ENCODE results near the gene LMF2. TPM values are rescaled to one million over a fixed set of nuclear protein-coding genes. Genes with fewer than 3 reads are reported as not detected.
A peak's percentile ranks its signal among the peaks of the same experiment; 100 is the strongest.

Gene LMF2
- total RNA-seq, 2 experiments from 2014 or later = 62.1 to 63.8 TPM

DNA sequence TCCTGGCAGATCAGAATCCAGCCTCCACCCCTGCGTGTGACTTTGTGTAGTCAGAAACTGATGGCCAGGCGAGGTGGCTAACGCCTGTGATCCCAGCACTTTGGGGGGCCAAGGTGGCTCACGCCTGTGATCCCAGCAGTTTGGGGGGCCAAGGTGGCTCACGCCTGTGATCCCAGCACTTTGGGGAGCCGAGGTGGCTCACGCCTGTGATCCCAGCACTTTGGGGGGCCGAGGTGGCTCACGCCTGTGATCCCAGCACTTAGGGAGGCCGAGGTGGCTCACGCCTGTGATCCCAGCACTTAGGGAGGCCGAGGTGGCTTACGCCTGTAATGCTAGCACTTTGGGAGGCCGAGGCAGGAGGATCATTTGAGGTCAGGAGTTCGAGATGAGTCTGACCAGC is 5.7 kb upstream of the LMF2 start:
- H3K27ac Mint-ChIP-seq = no peak overlapping the region
- DNase-seq = no peak
- no peak overlapping the region for H3K4me3 Mint-ChIP-seq
- peaks cover 32% of the 10 kb centered on the region for H3K36me3 Mint-ChIP-seq
- ChIA-PET POLR2A (interaction anchor here (2.2 kb wide), 1 partner anchor 12 kb away, joined by 12 read pairs; the partner anchor contains the start of gene SCO2), CTCF (interaction anchor here (1.0 to 3.3 kb wide), 3 partner anchors 9 to 15 kb away, joined by 3 to 17 read pairs (median 5); partner anchors contain the start of gene SCO2)
- H3K27me3 Mint-ChIP-seq = no peaks in the 10 kb centered on the region
- peaks cover 32% of the 10 kb centered on the region for H3K4me1 Mint-ChIP-seq (ENCODE audit: low read depth)
- H3K9me3 Mint-ChIP-seq = no peaks in the 10 kb centered on the region
- intact Hi-C loops (cut with micrococcal nuclease) = no loop called here

DNA sequence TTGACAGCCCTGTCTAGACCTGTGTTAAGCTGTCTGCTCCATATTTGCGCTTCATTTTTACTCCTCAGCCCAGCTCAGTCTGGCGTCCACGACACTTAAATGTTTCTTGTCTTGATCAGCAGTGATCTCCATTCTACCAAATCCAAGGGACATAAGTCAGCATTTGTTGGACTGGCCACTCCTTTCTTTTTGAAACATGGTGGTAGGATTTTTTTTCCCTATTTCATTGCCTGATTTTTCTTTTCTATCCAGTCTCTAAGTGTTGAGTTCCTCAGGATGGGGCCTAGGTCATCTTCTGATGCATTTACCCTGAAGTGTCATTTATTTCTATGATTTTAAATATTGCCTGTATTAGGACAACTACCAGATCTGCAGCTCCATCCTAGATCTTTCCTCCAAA is 1.4 kb upstream of the LMF2 start:
- Mint-ChIP-seq H3K27me3 (no peaks in the 10 kb centered on the region), H3K4me1 (ENCODE audit: low read depth) (peaks cover 20% of the 10 kb centered on the region), H3K27ac (peak overlapping the region; percentile 97), H3K9me3 (no peaks in the 10 kb centered on the region), H3K4me3 (peak overlapping the region; percentile 84), H3K36me3 (peaks cover 21% of the 10 kb centered on the region)
- intact Hi-C loops (cut with micrococcal nuclease) = loop anchor here (1.0 to 2.0 kb wide), 5 partner anchors 16 to 264 kb away; partner anchors contain the start of genes CHKB, SCO2, SYCE3 and TUBGCP6
- no peak for DNase-seq
- POLR2A ChIA-PET = interaction anchor here (0.7 to 5.8 kb wide), 11 partner anchors 9 to 258 kb away, joined by 3 to 101 read pairs (median 4); partner anchors contain the start of genes HDAC10 and SCO2
- CTCF ChIA-PET = interaction anchor here (1.0 to 4.4 kb wide), 8 partner anchors 10 to 167 kb away, joined by 3 to 94 read pairs (median 8); partner anchors contain the start of genes SCO2, SYCE3 and TYMP

DNA sequence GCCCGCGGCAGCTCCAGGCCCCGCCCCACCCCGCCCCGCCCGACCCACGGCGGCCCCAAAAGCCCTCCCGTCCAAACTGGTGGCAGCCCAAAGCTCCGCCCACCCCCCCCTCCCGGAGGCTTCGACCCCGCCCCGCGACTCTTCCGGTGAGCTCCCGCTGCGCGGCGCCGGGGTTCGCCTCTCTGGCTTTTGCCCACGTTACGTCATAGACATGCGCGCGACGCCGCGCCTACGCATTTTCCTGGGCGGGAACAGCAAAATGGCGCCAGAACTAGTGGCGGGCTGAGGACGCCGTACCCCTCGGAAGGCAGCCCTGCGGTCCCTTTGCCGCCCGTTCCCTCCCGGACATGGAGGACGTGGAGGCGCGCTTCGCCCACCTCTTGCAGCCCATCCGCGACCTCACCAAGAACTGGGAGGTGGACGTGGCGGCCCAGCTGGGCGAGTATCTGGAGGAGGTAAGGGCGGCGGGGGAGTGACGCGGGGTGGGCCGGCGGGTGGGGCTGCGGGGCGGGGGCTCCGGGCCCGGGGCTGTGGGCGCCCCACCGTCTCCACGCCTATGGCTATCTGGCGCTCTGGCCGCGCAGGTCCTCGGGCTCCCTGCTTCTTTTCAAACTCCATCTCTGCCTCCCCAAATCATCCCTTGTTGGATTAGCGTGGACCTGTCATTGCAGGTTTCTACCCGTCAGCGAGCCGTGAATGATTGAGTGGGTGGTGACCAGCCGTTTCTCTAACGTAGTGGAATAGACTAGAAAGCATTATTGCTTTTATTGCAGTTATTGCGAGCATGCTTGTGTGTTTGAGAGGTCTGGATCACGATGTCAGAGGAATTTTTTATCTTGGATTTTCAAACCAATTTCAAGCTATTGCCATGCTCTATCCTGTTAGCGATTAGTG is 736 bp upstream of the LMF2 start, which contains the start of gene NCAPH2:
NCAPH2 (plus strand) TSS at position 234 of the 894 bp plus-strand sequence; CDS start at position 348, 114 bp downstream.
- intact Hi-C loops (cut with micrococcal nuclease) = loop anchor here (1.0 to 2.0 kb wide), 7 partner anchors 17 to 263 kb away; partner anchors contain the start of genes CHKB, SBF1, SCO2 and SYCE3
- no peaks in the 10 kb centered on the region for H3K27me3 Mint-ChIP-seq
- H3K4me3 Mint-ChIP-seq = peak within 1 kb of the TSS; percentile 97
- peak within 1 kb of the TSS; percentile 97 for H3K27ac Mint-ChIP-seq
- H3K9me3 Mint-ChIP-seq = no peaks in the 10 kb centered on the region
- peaks cover 21% of the 10 kb centered on the region for H3K36me3 Mint-ChIP-seq
- POLR2A ChIA-PET = interaction anchor here (0.6 to 5.8 kb wide), 20 partner anchors 9 to 264 kb away, joined by 3 to 101 read pairs (median 4); partner anchors contain the start of genes ARSA, HDAC10 and SCO2
- peaks cover 20% of the 10 kb centered on the region for H3K4me1 Mint-ChIP-seq (ENCODE audit: low read depth)
- CTCF ChIA-PET = interaction anchor here (0.5 to 4.4 kb wide), 13 partner anchors 10 to 267 kb away, joined by 3 to 94 read pairs (median 4); partner anchors contain the start of genes SCO2, SYCE3 and TYMP
- peak; percentile 99 for DNase-seq

DNA sequence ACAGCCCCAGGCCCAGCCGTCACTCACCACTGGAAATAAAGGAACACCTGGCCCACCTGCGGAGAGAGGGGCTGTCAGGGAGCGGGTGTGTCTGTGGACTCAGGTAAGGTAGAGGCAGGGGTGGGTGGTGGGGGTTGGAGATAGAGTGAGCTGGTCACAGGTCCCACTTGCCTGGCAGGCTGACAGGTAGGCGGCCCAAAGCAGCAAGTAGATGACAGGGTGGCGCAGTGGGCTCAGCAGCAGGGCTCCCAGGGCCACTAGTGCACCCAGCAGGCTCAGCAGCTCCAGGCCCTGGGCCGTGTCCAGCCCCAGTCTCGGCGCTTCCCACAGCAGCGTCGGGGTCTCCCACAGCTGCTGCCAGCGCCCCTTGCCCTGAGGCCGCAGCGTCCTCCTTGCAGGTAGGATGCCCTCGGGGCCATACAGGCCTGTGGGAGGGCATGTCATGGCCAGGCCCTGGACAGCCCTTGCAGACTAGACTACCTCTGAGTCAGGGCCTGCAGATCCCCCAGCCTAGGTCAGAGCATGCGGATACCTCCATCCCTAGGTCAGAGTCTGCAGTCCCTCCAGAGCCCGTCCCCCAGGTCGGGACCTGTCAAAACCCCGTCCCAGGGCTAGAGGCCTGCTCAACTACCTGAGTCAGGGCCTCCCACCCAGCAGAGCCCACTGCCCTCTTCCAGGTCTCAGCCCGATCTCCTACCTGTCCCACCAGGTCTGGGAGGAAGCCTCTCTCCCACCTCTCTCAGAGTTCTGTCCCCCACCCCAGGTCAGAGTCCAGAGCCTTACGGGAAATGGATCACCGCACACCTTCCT is 686 bp downstream of the LMF2 start:
- H3K4me1 Mint-ChIP-seq (ENCODE audit: low read depth) = peaks cover 10% of the 10 kb centered on the region
- peaks cover 12% of the 10 kb centered on the region for H3K36me3 Mint-ChIP-seq
- peak overlapping the region; percentile 87 for H3K27ac Mint-ChIP-seq
- POLR2A ChIA-PET = interaction anchor here (2.6 to 5.8 kb wide), 2 partner anchors 11 to 19 kb away, joined by 6 to 101 read pairs; partner anchors contain the start of gene SCO2
- no peak for DNase-seq
- H3K4me3 Mint-ChIP-seq = peak overlapping the region; percentile 97
- no peaks in the 10 kb centered on the region for H3K9me3 Mint-ChIP-seq
- no peaks in the 10 kb centered on the region for H3K27me3 Mint-ChIP-seq
- intact Hi-C loops (cut with micrococcal nuclease) = loop anchor here (1.0 to 2.0 kb wide), 2 partner anchors 32 to 113 kb away; partner anchors contain the start of gene SBF1
- CTCF ChIA-PET = interaction anchor here (3.9 to 4.4 kb wide), 2 partner anchors 8 to 18 kb away, joined by 24 to 94 read pairs; partner anchors contain the start of gene SCO2

DNA sequence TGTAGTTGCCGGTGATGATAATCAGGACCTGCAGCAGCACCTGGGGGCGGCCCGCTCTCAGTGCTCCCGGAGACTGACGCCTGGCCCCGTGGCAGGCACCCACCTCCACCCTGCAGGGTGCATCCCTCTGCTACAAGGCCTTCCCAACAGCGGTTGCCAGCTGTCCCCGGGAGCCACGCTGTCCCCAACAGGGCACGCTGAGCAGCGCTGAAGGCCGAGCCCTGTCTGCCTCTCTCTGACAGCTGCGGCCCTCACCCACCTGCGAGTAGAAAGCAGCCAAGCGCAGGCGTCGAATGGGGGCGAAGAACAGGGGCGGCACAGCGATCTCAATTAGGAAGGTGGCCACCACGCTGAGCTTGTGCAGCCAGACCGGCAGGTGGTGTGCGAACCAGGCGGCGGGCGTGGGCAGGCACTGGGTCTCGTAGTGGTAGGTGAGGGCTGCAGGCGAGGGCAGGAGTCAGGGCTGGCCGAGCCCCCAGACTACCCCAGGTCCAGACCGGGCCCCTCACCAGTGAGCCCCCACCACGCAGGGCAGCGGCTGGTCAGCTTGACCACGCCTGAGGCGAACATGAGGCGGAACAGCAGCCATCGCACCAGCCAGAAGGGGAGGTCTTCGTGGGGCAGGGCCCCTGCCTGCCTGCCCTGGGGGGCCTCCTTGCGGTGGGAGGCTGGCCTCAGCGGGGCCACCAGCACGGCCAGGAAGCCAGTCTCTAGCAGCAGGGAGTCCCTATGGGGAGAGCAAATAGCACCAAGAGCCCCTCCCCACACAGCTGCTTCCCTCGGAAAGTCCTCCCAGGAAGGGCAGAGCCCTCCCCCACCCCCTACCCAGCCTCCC is 1.5 kb downstream of the LMF2 start:
- POLR2A ChIA-PET = no interaction called here
- H3K4me1 Mint-ChIP-seq (ENCODE audit: low read depth) = peaks cover 10% of the 10 kb centered on the region
- DNase-seq = no peak
- intact Hi-C loops (cut with micrococcal nuclease) = loop anchor here (2.0 kb wide), 1 partner anchor 31 kb away; the partner anchor contains the start of gene SBF1
- H3K36me3 Mint-ChIP-seq = peaks cover 12% of the 10 kb centered on the region
- CTCF ChIA-PET = interaction anchor here (1.1 to 3.9 kb wide), 2 partner anchors 7 to 18 kb away, joined by 3 to 24 read pairs; no protein-coding TSS in a partner anchor
- peak overlapping the region; percentile 97 for H3K4me3 Mint-ChIP-seq
- no peak overlapping the region for H3K27ac Mint-ChIP-seq
- no peaks in the 10 kb centered on the region for H3K27me3 Mint-ChIP-seq
- no peaks in the 10 kb centered on the region for H3K9me3 Mint-ChIP-seq

DNA sequence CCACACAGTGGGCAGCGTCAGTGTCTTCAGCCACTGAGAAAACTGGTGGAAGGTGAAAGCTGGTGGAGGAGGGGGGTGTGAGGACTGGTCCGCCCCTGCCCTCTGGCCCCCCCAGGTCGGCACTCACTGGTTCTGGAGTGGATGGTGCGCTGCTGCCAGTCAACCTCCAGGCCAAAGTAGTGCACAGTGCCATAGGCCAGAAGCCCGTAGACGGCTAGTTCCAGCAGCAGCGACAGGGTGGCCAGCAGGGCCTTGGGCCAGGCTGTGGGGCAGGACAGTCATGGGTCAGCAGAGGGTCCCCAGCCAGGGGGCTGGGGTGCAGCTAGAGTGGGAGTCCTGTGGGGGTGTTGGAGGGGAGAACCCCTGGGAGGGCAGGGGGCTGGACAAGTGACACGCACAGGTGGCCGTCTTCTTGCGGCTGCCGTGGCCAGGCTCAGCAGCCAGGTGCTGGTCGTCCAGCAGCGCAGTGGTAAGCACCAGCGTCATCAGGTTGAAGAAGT is 2.2 kb downstream of the LMF2 start:
- DNase-seq = no peak
- Mint-ChIP-seq H3K36me3 (peaks cover 12% of the 10 kb centered on the region), H3K27ac (no peak overlapping the region), H3K9me3 (no peaks in the 10 kb centered on the region), H3K27me3 (no peaks in the 10 kb centered on the region), H3K4me1 (ENCODE audit: low read depth) (peaks cover 10% of the 10 kb centered on the region), H3K4me3 (no peak overlapping the region)
- CTCF ChIA-PET = interaction anchor here (0.6 to 1.1 kb wide), 2 partner anchors 19 to 149 kb away, joined by 3 to 4 read pairs; no protein-coding TSS in a partner anchor
- POLR2A ChIA-PET = no interaction called here
- intact Hi-C loops (cut with micrococcal nuclease) = no loop called here

DNA sequence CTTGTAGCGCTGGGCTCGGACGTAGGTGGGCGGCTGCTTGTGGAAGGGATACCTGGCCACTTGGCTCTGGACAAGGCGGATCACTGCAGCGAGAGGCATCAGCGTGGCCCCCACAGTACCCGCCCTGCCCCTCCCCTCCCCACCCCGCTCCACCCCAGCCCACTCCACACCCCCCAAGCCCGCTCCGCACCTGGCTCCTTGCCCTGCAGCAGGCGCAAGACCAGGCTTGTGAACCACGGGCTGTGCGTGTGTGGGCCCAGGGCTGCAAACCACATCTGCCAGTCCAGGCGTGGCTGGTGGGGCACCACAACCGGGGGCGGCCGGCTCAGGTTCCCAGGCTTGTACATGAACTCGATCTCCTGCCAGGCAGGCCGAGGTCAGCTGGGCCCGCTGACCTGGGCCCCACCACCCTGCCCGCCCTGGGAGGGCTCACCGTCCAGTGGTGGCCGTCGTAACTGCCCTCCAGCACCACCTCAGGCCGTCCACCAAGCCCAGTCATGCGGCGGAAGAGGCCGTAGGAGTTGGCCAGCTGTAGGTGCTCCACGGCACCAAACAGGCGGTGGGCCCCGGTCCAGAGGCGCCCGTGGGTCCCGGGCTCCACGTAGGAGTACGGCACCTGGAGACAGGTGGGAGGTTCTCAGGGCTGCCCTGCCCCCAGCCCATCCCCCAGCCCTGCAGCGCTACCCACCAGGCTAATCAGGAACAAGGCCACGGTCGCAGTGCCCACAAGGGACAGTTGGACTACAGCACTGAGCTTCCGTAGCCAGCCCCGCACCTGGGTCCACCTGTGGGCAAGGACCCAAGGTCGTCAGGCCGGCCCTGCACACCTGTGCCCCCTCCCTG is 2.9 kb downstream of the LMF2 start:
- POLR2A ChIA-PET = no interaction called here
- Mint-ChIP-seq H3K4me1 (ENCODE audit: low read depth) (peaks cover 9% of the 10 kb centered on the region), H3K9me3 (no peaks in the 10 kb centered on the region), H3K4me3 (no peak overlapping the region), H3K36me3 (peaks cover 11% of the 10 kb centered on the region), H3K27me3 (no peaks in the 10 kb centered on the region), H3K27ac (no peak overlapping the region)
- no peak for DNase-seq
- intact Hi-C loops (cut with micrococcal nuclease) = no loop called here
- CTCF ChIA-PET = interaction anchor here (0.6 to 1.1 kb wide), 3 partner anchors 19 to 148 kb away, joined by 3 to 4 read pairs (median 3); no protein-coding TSS in a partner anchor

DNA sequence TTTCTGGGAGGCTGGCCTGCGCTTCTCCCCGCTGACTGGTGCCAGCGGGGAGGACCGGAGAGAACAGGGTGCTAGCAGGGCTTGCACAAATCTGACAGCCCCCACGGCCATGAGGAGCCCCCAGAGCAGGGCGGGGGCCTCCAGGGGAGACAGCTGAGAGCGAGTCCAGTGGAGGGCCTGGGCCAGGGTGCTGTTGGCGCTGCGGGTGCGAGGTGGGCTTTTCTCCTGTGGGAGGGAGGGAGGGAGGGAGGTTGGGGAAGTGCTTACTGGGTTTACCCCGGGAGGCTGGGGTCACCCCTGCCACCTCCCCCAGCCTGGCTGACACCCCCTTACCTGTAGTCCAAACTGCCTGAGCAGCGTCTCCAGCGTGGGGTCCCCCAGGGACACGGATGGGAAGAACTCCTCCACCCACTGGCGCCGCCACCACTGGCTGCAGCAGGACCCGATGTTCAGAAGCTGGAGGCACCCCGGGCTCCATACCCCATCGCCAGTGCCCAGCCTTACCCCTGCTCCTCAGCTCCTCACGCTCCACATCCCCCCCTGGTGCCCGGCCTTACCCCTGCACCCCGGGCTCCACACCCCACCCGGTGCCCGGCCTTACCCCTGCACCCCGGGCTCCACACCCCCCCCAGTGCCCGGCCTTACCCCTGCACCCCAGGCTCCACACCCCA is 3.9 kb downstream of the LMF2 start:
- Mint-ChIP-seq H3K36me3 (peaks cover 7% of the 10 kb centered on the region), H3K4me3 (no peak overlapping the region), H3K9me3 (no peaks in the 10 kb centered on the region), H3K27ac (no peak overlapping the region), H3K27me3 (no peaks in the 10 kb centered on the region), H3K4me1 (ENCODE audit: low read depth) (peaks cover 2% of the 10 kb centered on the region)
- POLR2A ChIA-PET = interaction anchor here (0.7 kb wide), 1 partner anchor 234 kb away, joined by 3 read pairs; no protein-coding TSS in a partner anchor
- no peak for DNase-seq
- CTCF ChIA-PET = interaction anchor here (1.0 kb wide), 1 partner anchor 22 kb away, joined by 3 read pairs; no protein-coding TSS in a partner anchor
- intact Hi-C loops (cut with micrococcal nuclease) = no loop called here

DNA sequence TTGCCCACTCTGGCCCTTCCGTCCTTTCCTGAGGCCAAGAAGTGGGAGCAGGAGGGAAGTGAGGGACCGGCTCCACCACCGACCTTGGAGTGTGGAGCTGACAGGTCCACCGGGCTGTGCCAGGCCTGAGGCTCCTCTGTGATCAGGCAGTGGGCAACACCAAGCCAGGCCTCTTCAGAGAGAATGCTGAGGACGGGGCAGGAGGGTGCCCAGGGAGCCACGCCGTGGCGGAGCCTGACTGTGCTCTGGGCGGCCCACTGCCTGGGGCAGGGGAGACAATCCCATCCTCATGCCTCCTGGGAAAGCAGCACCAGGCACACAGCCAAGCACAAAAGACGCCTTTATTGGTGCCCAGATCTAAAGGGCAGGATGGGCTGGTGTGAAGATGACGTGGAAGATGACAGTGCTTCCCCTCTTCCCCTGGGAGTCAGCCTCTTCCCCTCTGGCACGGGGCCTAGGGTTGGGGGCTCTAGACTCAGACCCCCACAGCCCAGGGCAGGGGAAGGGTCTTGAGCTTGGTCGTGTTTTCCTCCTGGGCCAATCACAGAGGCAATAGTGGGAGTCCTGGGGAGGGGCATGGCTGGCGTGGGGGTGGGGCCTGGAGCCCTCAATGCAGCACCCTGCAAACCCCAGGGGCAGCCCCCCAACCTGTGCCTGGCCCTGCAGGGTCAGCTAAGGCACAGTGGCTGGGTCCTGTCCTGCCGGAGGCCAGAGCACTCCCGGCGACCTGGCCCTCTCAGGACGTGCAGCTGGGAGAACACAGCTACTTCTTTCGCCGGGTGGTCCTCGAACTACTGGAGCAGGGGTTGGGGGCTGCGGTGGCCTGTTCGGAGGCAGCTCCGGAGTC is 4.7 kb downstream of the LMF2 start:
- ChIA-PET CTCF (interaction anchor here (1.0 kb wide), 1 partner anchor 23 kb away, joined by 3 read pairs; the partner anchor contains the start of gene SCO2), POLR2A (interaction anchor here (0.7 kb wide), 1 partner anchor 233 kb away, joined by 3 read pairs; no protein-coding TSS in a partner anchor)
- no peaks in the 10 kb centered on the region for H3K9me3 Mint-ChIP-seq
- intact Hi-C loops (cut with micrococcal nuclease) = no loop called here
- H3K27me3 Mint-ChIP-seq = no peaks in the 10 kb centered on the region
- DNase-seq = no peak
- peaks cover 2% of the 10 kb centered on the region for H3K4me1 Mint-ChIP-seq (ENCODE audit: low read depth)
- no peak overlapping the region for H3K4me3 Mint-ChIP-seq
- H3K36me3 Mint-ChIP-seq = peaks cover 5% of the 10 kb centered on the region
- no peak overlapping the region for H3K27ac Mint-ChIP-seq

All from activated CD4-positive, alpha-beta memory T cell treated with anti-CD3 and anti-CD28 coated beads for 36 hours (primary cell).